ENCODE results near the gene SPTB. TPM values are rescaled to one million over a fixed set of nuclear protein-coding genes. Genes with fewer than 3 reads are reported as not detected.

The SPTB gene
- polyA plus RNA-seq, 1 experiment: 0.01 TPM

DNA sequence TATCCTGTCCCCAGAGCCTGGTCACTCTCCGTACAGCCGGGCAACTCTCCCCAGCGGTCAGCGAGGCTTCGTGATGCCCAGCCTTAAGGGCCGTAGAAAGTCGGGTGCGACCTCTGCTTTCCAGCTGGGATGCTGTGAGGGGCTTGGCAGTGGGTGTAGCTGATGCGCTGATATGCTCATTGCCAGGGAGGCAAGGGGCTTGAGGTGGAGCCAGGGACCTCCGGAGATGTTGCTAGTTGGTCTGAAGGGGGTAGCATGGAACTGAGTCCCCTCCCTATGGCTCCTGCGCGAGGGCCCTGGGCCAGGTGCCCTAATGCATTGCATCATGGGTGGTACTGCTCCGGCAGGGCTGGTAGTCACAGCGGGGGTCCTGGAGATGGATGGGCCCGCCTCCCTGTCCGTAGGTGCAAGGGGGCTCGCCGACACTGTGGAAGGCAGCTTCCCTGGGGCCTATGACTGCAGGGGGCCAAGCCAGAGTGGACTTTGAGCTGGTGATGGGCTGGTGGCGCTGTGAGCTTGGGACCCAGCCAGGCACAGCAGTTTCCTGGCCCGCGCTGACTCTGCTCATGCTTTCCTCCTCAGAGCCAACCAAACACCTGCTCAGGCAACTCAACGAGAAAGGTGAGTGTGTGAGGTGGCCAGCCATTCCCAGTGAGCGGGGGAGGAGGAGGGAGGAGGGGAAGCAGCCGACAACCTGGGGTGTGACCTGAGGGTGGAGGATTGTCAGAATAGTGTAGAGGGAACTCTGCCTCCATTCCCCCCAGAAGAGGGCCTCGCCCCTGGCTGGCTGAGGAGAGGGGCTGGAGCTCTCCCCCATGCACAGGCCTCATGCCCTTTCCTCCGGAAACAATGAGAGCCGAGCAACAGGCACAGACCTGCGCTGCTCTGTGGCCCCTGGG lies 143.2 kb downstream of the SPTB start:
- CTCF ChIA-PET: no interaction called here
- POLR2A ChIA-PET: no interaction called here
- no peak for DNase-seq (ENCODE audit: low read depth, low spot score)
- H3K9me3 ChIP-seq (ENCODE audit: control insufficient read depth, insufficient read depth, low read length): no peaks in the 10 kb centered on the region
- H3K4me3 ChIP-seq (ENCODE audit: low read depth, low read length): no peak overlapping the region
- TF ChIP-seq, protein P1, sequence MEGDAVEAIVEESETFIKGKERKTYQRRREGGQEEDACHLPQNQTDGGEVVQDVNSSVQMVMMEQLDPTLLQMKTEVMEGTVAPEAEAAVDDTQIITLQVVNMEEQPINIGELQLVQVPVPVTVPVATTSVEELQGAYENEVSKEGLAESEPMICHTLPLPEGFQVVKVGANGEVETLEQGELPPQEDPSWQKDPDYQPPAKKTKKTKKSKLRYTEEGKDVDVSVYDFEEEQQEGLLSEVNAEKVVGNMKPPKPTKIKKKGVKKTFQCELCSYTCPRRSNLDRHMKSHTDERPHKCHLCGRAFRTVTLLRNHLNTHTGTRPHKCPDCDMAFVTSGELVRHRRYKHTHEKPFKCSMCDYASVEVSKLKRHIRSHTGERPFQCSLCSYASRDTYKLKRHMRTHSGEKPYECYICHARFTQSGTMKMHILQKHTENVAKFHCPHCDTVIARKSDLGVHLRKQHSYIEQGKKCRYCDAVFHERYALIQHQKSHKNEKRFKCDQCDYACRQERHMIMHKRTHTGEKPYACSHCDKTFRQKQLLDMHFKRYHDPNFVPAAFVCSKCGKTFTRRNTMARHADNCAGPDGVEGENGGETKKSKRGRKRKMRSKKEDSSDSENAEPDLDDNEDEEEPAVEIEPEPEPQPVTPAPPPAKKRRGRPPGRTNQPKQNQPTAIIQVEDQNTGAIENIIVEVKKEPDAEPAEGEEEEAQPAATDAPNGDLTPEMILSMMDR (IDR thresholded peaks at IDR 0.05; ENCODE audit: low read depth, low read length): no peak
- no peak overlapping the region for H3K27ac ChIP-seq (ENCODE audit: low read depth, low read length)
- no peaks in the 10 kb centered on the region for H3K27me3 ChIP-seq (ENCODE audit: control insufficient read depth, insufficient read depth, low read length)

DNA sequence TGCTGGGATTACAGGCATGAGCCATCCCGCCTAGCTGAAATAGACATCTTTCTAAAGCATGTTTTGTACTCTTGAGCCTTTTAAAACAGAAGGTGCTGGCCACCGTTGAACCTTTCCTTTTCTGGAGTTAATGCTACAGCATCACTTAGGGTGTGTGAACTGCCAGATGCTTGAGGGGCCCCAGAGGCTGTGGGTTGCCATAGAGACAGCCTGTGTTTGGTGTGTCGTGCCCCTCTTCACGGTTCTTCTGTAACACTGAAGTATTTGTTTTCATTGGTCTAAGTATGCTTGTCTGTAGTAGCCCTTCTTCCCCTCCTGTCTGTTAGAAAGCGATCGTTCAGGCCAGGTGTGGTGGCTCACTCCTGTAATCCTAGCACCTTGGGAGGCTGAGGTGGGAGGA lies 144.7 kb downstream of the SPTB start:
- POLR2A ChIA-PET: interaction anchor here (0.6 kb wide), 1 partner anchor 12 kb away, joined by 3 read pairs; no protein-coding TSS in a partner anchor

DNA sequence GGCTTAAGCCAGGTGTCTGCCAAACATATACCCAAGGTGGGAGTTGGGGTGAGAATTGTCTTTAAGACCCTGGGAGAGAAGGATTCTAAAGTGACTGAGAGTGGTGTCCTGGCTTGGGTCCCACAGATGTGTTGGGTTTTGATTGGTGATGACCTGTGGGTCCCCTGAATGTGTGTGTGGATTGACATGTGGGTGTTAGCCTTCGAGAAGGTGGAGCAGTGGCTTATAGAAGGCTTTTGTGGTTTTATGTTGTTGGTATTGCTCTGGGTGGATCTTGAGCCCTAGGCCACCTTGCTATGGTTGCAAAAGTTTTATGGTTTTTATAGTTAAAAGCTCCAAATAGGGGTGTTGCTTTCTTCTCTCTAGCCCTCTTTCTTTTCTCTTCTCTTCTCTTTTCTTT lies 145.8 kb downstream of the SPTB start:
- CTCF ChIA-PET: interaction anchor here (0.7 kb wide), 1 partner anchor 250 kb away, joined by 4 read pairs; no protein-coding TSS in a partner anchor

More for the DNA sequence above, 144.7 kb downstream of the SPTB start:
- Histone ChIP-seq H3K9me3 (ENCODE audit: control insufficient read depth, insufficient read depth, low read length) (no peaks in the 10 kb centered on the region), H3K27me3 (ENCODE audit: control insufficient read depth, insufficient read depth, low read length) (no peaks in the 10 kb centered on the region), H3K4me3 (ENCODE audit: low read depth, low read length) (no peak overlapping the region), H3K27ac (ENCODE audit: low read depth, low read length) (no peak overlapping the region)
- CTCF ChIA-PET: interaction anchor here (0.7 kb wide), 1 partner anchor 25 kb away, joined by 3 read pairs; no protein-coding TSS in a partner anchor
- TF ChIP-seq, protein P1 (IDR thresholded peaks at IDR 0.05; ENCODE audit: low read depth, low read length): no peak
- no peak for DNase-seq (ENCODE audit: low read depth, low spot score)

DNA sequence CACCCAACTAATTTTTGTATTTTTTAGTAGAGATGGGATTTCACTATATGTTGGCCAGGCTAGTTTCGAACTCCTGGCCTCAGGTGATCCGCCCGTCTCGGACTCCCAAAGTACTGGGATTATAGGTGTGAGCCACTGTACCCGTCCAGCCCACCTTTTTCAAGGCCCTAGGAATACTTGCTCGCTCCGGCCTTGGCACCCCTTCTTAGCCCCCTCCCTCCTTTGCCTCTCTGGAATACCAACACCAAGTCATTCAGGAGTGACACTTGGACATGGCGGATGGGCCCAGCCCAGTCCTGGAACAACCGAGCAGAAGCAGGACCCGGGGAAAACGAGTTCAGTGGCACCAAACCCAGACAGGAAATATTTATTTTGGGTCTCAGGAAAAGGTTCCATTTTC lies 146.4 kb downstream of the SPTB start:
- Histone ChIP-seq H3K9me3 (ENCODE audit: control insufficient read depth, insufficient read depth, low read length) (no peaks in the 10 kb centered on the region), H3K4me3 (ENCODE audit: low read depth, low read length) (no peak overlapping the region), H3K27ac (ENCODE audit: low read depth, low read length) (no peak overlapping the region), H3K27me3 (ENCODE audit: control insufficient read depth, insufficient read depth, low read length) (no peaks in the 10 kb centered on the region)
- ChIA-PET POLR2A (no interaction called here), CTCF (no interaction called here)
- no peak for DNase-seq (ENCODE audit: low read depth, low spot score)
- TF ChIP-seq, protein P1 (IDR thresholded peaks at IDR 0.05; ENCODE audit: low read depth, low read length): no peak

More for the DNA sequence above, 145.8 kb downstream of the SPTB start:
- TF ChIP-seq, protein P1 (IDR thresholded peaks at IDR 0.05; ENCODE audit: low read depth, low read length): no peak
- POLR2A ChIA-PET: no interaction called here
- Histone ChIP-seq H3K4me3 (ENCODE audit: low read depth, low read length) (no peak overlapping the region), H3K9me3 (ENCODE audit: control insufficient read depth, insufficient read depth, low read length) (no peaks in the 10 kb centered on the region), H3K27me3 (ENCODE audit: control insufficient read depth, insufficient read depth, low read length) (no peaks in the 10 kb centered on the region), H3K27ac (ENCODE audit: low read depth, low read length) (no peak overlapping the region)
- DNase-seq (ENCODE audit: low read depth, low spot score): no peak

DNA sequence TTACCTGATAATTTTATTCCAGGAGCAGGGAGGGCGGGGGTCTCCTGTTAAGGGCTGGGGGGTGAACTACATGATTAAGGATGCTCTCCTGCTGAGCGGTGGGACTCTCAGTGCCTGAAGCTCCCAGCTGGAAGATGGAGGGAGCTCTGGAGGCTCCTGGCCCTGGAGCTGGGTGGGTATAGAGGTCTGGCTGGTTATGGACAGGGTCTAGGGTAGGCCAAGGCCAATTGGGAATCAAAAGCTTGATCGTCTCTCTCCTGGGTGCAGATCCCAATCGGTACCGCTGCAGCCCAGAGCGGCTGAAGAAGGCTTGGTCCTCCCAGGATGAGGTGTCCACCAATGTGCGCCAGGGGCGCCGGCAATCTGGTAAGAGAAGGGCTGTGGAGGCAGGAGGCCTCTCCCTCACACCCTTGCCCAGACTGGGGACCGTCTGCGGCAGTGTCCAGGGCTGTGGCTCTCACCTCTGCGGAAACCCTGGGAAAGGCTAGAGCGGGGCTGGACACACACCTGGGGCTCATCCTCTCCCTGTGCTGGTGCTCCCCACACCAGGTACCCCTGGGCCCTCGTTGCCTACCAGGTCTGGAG lies 147.1 kb downstream of the SPTB start:
- no peaks in the 10 kb centered on the region for H3K27me3 ChIP-seq (ENCODE audit: control insufficient read depth, insufficient read depth, low read length)
- CTCF ChIA-PET: no interaction called here
- POLR2A ChIA-PET: no interaction called here
- H3K4me3 ChIP-seq (ENCODE audit: low read depth, low read length): no peak overlapping the region
- TF ChIP-seq, protein P1 (IDR thresholded peaks at IDR 0.05; ENCODE audit: low read depth, low read length): no peak
- H3K27ac ChIP-seq (ENCODE audit: low read depth, low read length): no peak overlapping the region
- DNase-seq (ENCODE audit: low read depth, low spot score): no peak
- H3K9me3 ChIP-seq (ENCODE audit: control insufficient read depth, insufficient read depth, low read length): no peaks in the 10 kb centered on the region

Measured in AG04450 (cell line).